Activated CD8-positive, alpha-beta memory T cell treated with anti-CD3 and anti-CD28 coated beads, Interleukin-2, amount 50 U/mL, for 24 hours (primary cell): ENCODE measurements around the gene IL5.

Experiments
- DNase-seq: peaks from one replicate; pipeline ENCODE4 v3.0.0-alpha.2; 2020; ENCODE audit errors: extremely low read depth

The IL5 gene

DNA sequence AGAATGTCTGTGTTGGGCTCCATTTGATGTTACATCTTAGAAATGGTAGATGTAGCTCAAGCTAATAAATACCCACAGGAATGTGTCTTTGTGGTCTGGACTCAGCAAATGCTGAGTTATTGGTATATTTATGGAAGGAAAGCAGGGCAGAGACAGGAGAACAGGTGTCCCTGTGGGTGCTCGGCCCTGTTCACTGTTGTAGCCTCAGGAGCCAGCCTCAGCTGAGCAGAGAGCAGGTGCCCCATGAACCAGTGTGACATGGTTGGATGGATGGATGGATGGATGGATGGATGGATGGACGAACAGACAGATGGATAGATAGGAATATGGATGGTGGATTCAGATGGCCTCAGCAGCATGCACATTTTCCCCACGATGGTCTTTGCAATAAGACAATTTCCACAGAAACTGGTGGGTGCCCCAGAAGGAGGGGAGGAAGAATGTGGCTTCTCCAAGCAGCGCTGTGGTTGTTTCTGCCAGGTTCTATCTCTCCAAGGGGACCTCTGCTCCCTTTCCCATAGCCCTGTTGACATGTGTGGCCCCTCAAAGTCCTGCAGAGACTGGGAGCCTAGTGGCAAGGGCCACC, 44.5 kb downstream of the IL5 start:
- no peak for DNase-seq

- DNase-seq, result no peak
Observed at GRCh38 chr5:132498152-132498551, 45.2 kb downstream of the IL5 start.

DNA sequence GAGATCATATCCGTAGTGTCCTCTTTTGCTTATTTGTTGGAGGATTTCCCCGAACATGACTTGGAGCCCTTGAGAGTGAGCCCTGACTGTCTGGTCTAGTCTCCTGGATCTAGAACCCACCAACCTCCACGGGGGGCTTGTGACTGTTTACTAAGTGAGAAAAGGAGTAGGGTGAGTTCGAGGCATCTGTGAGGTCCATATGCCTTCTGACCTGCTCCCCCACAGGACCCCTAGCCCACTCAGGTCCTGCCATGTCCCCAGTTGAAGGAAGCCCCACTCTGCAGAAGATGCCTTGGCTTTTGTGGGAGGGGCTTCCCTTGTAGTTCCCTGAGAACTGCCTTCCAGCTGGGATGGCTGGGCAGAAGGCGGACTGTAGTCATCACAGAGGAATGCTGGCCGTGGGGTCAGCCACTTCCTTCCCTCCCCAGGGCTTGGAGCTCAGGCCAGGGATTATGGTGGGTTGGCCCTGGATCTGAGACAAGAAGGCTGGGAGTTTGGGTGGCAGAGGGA, 45.8 kb downstream of the IL5 start:
- DNase-seq, result no peak

DNA sequence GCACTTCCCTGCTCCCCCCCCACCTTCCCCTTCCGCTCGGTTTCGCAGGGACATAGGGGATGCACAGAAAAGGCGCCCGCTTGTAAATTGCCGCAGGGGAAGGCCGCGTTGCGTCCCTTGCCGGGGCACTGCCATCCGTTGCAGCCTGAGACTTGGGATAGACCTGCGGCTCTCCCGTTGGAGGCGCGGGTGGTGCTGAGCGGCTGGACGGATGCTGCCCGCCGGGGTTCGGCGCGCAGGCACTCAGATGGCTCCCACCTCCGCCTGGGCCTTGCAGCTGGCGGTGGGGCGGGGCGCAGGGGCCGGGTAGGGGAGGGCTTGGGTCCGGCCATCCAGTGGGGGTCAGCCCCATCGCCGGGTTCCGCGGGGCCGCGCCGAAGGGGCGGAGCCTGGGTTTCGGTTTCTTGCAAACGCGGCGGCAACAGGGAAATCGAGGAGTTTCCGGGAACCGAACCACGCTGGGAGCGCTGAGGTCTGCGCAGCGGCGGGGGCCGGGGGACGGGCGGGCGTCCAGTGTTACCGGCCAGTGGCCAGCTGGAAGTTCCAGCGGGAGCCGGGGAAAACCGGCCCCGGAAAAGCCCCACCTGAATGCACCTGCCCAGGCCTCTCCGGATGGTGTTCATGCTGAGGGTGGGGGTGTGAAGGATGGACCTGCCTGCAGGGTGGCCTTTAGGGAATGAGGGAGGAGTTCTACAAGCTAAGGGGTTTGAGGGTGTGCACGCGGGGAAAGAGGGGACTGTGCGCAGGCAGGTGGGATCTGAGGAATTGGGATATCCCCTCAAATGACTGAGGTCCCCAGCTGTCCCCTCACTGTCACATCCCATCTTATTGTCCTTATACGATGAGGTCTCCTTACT, 46.5 kb downstream of the IL5 start:
- no peak for DNase-seq

DNA sequence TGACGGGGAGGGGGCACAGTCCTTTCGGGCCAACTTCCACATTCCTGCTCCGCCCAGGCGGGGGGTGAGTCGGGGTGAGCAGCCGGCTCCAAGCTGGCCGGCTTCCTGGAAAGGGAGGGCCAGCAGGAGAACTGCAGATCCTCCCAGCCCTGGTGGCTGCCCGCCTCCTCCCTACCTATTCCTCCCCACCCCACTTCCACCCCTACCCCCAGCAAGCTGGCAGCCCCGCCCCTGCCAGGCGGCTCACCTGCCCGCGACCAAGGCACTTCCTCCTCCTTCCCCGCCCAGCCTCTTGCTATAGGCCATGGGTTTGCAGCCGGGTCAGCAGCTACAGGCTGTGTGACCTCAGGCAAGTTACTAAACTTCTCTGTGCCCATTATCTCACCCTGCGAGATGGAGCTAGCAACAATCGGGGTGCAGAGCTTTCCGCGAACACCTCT, 47.1 kb downstream of the IL5 start:
- DNase-seq, result no peak

- DNase-seq, result no peak
Observed at GRCh38 chr5:132495667-132496190, 47.6 kb downstream of the IL5 start.

- no peak for DNase-seq
Observed at GRCh38 chr5:132493821-132494220, 49.5 kb downstream of the IL5 start.

DNA sequence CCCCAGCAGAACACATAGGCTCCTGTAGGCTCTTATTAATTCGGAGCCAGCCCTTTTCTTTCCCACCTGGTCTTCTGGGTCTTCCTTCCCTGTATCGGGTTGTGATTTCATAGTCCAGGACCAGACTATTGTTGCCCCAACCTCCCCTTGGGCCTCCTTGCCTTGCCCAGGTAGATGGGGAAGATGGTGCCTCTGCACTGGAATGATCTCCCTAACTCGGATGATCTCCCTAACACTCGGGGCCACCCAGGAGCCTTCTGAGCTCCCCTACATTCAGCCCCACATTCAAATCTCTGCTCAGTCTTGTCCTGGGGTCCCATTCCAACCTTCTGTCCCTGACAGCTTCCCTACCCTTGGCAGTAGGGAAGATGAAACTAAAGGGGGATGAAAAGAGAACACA, 50.1 kb downstream of the IL5 start:
- DNase-seq, result no peak

DNA sequence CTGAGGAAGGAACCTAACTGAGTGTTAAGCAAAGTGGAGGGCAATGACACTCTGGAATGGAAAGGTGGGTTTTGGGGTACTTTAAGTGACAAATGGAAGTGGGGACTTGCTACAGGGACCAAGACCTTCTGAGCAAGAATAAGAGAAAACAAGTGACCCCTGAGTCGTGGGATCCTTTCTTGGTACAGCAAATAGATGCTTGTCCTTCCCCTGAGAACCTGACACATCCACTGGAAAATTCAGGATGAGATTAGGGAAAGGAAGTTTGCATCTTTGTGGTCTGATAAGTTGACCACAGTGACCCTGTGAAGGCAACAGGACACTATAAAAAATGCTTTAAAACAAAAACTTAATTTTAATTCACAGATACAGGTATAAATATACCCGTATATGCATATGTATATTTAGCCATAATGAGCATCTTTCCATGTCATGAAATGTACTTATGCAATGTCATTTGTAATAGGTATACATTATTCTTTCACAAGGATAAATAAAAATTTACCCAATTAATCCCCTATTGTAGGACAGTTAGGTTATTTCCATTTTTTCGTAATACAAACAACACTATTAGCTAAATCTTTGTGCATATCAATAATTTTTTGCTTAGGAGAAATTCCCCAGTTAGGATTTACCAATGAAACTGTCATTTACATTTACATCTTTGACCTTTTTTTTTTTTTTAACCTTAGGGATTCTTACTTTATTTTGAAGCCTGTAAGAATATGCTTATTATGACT, 50.8 kb downstream of the IL5 start:
- DNase-seq, result no peak
